ENCODE data around the gene LBHD2. TPM values are rescaled to one million over a fixed set of nuclear protein-coding genes. Genes with fewer than 3 reads are reported as not detected.

The LBHD2 gene
- polyA plus RNA-seq, 1 of the 3 experiments (the other 2 are of a cell fraction) = not detected

- 57% methylated on average over 1 of the region's 8 CpGs for WGBS (ENCODE audit: low lambda C conversion rate)
Observed at GRCh38 chr14:103099733-103100280, 15.8 kb downstream of the LBHD2 start.

DNA sequence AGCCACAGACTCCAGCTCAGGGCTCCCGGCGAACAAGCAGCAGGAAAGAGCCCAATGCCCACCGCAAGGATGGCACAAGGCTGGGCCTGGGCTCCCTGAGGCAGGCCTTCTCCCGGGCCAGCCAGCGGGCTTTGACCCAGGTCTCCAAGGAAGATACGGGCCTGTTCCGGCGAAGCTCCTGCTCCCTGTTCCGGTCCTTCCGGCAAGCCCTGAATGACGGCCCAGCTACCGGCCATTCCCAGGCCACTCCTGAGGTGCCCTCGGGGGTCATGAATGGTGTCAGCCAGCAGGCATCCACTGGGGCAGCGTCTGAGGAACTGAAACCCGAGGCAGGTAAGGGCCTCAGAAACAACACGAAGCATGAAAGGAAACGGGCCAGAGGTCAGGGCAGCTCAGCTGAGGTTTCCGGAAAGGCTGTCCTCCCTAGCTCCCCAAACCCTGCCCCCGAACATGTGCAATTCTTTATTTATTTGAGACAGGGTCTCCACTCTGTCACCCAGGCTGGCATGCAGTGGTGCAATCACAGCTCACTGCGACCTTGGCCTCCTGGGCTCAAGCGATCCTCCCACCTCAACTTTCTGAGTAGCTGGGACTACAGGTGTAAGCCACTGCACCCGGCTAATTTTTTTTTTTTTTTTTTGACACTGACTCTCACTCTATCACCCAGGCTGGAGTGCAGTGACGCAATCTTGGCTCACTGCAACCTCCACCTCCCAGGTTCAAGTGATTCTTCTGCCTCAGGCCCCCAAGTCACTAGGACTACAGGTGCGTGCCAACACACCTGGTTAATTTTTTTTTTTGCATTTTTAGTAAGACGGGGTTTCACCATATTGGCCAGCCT is 16.5 kb downstream of the LBHD2 start:
- H3K4me2 ChIP-seq = no peak overlapping the region
- H4K20me1 ChIP-seq (ENCODE audit: insufficient read depth) = no peaks in the 10 kb centered on the region
- no peaks in the 10 kb centered on the region for H3K36me3 ChIP-seq (replicated peaks in 1 of 2; ENCODE audit: control insufficient read depth in 1 of 2, insufficient read depth in 2 of 2, low read length in 1 of 2)
- no peaks in the 10 kb centered on the region for H3K9me2 ChIP-seq
- no peak overlapping the region for H3K4me3 ChIP-seq (ENCODE audit: low read depth in 2 of 2, low read length in 1 of 2)
- no peaks in the 10 kb centered on the region for H3K79me2 ChIP-seq (ENCODE audit: insufficient read depth)
- ChIA-PET POLR2A (no interaction called here), CTCF (interaction anchor here (0.7 to 7.8 kb wide), 12 partner anchors 9 to 406 kb away, joined by 3 to 250 read pairs (median 4); no protein-coding TSS in a partner anchor)
- DNase-seq = no peak
- H2AFZ ChIP-seq (ENCODE audit: low read depth) = no peak overlapping the region
- no peak overlapping the region for H3K27ac ChIP-seq (ENCODE audit: low read depth in 2 of 2, low read length in 1 of 2)
- no peaks in the 10 kb centered on the region for H3K9me3 ChIP-seq
- peaks cover 25% of the 10 kb centered on the region for H3K27me3 ChIP-seq (ENCODE audit: insufficient read depth)
- TF ChIP-seq RFX5 (IDR thresholded peaks at IDR 0.05; ENCODE audit: low read length) = no peak
- TF ChIP-seq PBX3 (IDR thresholded peaks at IDR 0.05) = no peak
- TF ChIP-seq RAD21 (IDR thresholded peaks at IDR 0.05; ENCODE audit: low read length) = no peak
- no peak for TF ChIP-seq GATA2 (CRISPR knock-in tag; IDR thresholded peaks at IDR 0.05)
- TF ChIP-seq YY1 (IDR thresholded peaks at IDR 0.05; ENCODE audit: low read depth) = no peak
- TF ChIP-seq FOXJ3 (CRISPR knock-in tag; IDR thresholded peaks at IDR 0.05) = no peak
- TF ChIP-seq USF2 (IDR thresholded peaks at IDR 0.05; ENCODE audit: borderline replicate concordance, low read depth, low read length) = no peak
- no peak for TF ChIP-seq FOSL2 (IDR thresholded peaks at IDR 0.05; ENCODE audit: borderline replicate concordance, low read depth)
- no peak for TF ChIP-seq EP300 (IDR thresholded peaks at IDR 0.05; ENCODE audit: borderline replicate concordance in 1 of 2, low read depth in 1 of 2, low read length in 1 of 2)
- TF ChIP-seq ZBTB33 (IDR thresholded peaks at IDR 0.05; ENCODE audit: borderline replicate concordance, low read depth) = no peak
- TF ChIP-seq POLR2AphosphoS5 (IDR thresholded peaks at IDR 0.05; ENCODE audit: low read depth, low read length) = no peak
- no peak for TF ChIP-seq NRF1 (IDR thresholded peaks at IDR 0.05; ENCODE audit: low read depth, low read length)
- no peak for TF ChIP-seq RXRA (IDR thresholded peaks at IDR 0.05; ENCODE audit: borderline replicate concordance, low read depth)
- TF ChIP-seq, protein P1, sequence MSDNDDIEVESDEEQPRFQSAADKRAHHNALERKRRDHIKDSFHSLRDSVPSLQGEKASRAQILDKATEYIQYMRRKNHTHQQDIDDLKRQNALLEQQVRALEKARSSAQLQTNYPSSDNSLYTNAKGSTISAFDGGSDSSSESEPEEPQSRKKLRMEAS (IDR thresholded peaks at IDR 0.05; ENCODE audit: low read depth) = no peak
- no peak for TF ChIP-seq SIN3A (IDR thresholded peaks at IDR 0.05; ENCODE audit: borderline replicate concordance, low read depth, low read length)
- TF ChIP-seq JUND (IDR thresholded peaks at IDR 0.05) = no peak
- no peak for TF ChIP-seq ELF1 (IDR thresholded peaks at IDR 0.05)
- H3K4me1 ChIP-seq (ENCODE audit: control insufficient read depth in 1 of 2, insufficient read depth in 2 of 2, low read depth in 1 of 2, low read length in 1 of 2) = peaks cover 0 to 6% of the 10 kb centered on the region in 2 experiments; a peak in 1 of 4 replicates
- peaks cover 4% of the 10 kb centered on the region for H3F3A ChIP-seq (replicated peaks; ENCODE audit: insufficient read depth)
- H3K9ac ChIP-seq = no peak overlapping the region
- WGBS (ENCODE audit: low lambda C conversion rate) = 85% methylated on average over 20 of the region's 25 CpGs

More at GRCh38 chr14:103099733-103100280, 15.8 kb downstream of the LBHD2 start:
- H2AFZ ChIP-seq (ENCODE audit: low read depth) = no peak overlapping the region
- no peaks in the 10 kb centered on the region for H3K79me2 ChIP-seq (ENCODE audit: insufficient read depth)
- H3K4me2 ChIP-seq = no peak overlapping the region
- peaks cover 0 to 6% of the 10 kb centered on the region in 2 experiments; a peak in 1 of 4 replicates for H3K4me1 ChIP-seq (ENCODE audit: control insufficient read depth in 1 of 2, insufficient read depth in 2 of 2, low read depth in 1 of 2, low read length in 1 of 2)
- TF ChIP-seq MXI1 (IDR thresholded peaks at IDR 0.05; ENCODE audit: low read depth, low read length) (no peak), POLR2AphosphoS5 (IDR thresholded peaks at IDR 0.05; ENCODE audit: low read depth, low read length) (no peak), TEAD4 (IDR thresholded peaks at IDR 0.05; ENCODE audit: borderline replicate concordance, insufficient read depth) (no peak), JUND (IDR thresholded peaks at IDR 0.05) (no peak)
- no peaks in the 10 kb centered on the region for H3K36me3 ChIP-seq (replicated peaks in 1 of 2; ENCODE audit: control insufficient read depth in 1 of 2, insufficient read depth in 2 of 2, low read length in 1 of 2)
- CTCF ChIA-PET = interaction anchor here (0.8 to 7.8 kb wide), 10 partner anchors 9 to 405 kb away, joined by 3 to 250 read pairs (median 4); no protein-coding TSS in a partner anchor
- H4K20me1 ChIP-seq (ENCODE audit: insufficient read depth) = no peaks in the 10 kb centered on the region
- DNase-seq = no peak
- no peak overlapping the region for H3K4me3 ChIP-seq (ENCODE audit: low read depth in 2 of 2, low read length in 1 of 2)
- peaks cover 25% of the 10 kb centered on the region for H3K27me3 ChIP-seq (ENCODE audit: insufficient read depth)
- H3K27ac ChIP-seq (ENCODE audit: low read depth in 2 of 2, low read length in 1 of 2) = no peak overlapping the region
- no peaks in the 10 kb centered on the region for H3K9me3 ChIP-seq
- POLR2A ChIA-PET = no interaction called here
- H3K9ac ChIP-seq = no peak overlapping the region
- no peaks in the 10 kb centered on the region for H3K9me2 ChIP-seq
- H3F3A ChIP-seq (replicated peaks; ENCODE audit: insufficient read depth) = peaks cover 4% of the 10 kb centered on the region
